ENCODE data around the gene NKIRAS1.

GRCh38 chr3:23921052-23921511, 4.3 kb upstream of the NKIRAS1 start:
- TF ChIP-seq POLR2A (IDR thresholded peaks at IDR 0.05; ENCODE audit: low read depth, low read length) (peak; percentile 75), PAX5 (IDR thresholded peaks at IDR 0.05; ENCODE audit: insufficient read depth, low read length, severe bottlenecking) (no peak), POLR2AphosphoS5 (IDR thresholded peaks at IDR 0.05; ENCODE audit: low read depth, low read length) (peak; percentile 67), TAF1 (IDR thresholded peaks at IDR 0.05; ENCODE audit: low read depth, low read length) (no peak), SPI1 (IDR thresholded peaks at IDR 0.05; ENCODE audit: low read depth, low read length) (no peak), POU2F2 (IDR thresholded peaks at IDR 0.05; ENCODE audit: low read depth, low read length) (peak; percentile 40; the same call in 1 of the 2 replicates)
